CD4-positive, alpha-beta T cell (primary cell): ENCODE measurements around the gene RUNX2. TPM values are rescaled to one million over a fixed set of nuclear protein-coding genes. Genes with fewer than 3 reads are reported as not detected.
A peak's percentile ranks its signal among the peaks of the same experiment; 100 is the strongest.

ENCODE experiments used
- ATAC-seq: fragments of 200-7000 bp; cut with Tn5 transposase; one replicate; pipeline ENCODE4 v1.10.0; 2022; ENCODE audit warnings: mild to moderate bottlenecking; ENCODE audit not compliant: poor library complexity
- CTCF ChIA-PET: fragments of 350-600 bp; sonication (Branson Sonifier 250); formaldehyde crosslinking; loops from one replicate; lab custom pipeline; 2021; ENCODE audit warnings: antibody characterized with exemption, inconsistent platforms; lab: Charles Lee
- POLR2A ChIA-PET: fragments of 350-600 bp; sonication (Branson Sonifier 250); formaldehyde crosslinking; loops from one replicate; lab custom pipeline; 2021; ENCODE audit warnings: antibody characterized with exemption, inconsistent platforms; lab: Charles Lee
- DNase-seq, 14 experiments: peaks; one replicate each; pipeline ENCODE4 v3.0.0-alpha.2; 2013 to 2020; ENCODE audit warnings: mixed read lengths in 2 of 14
- H3K27ac ChIP-seq, 2 donors: one replicate each; pipeline versions ENCODE4 v1.5.1 to v1.7.0; 2013; ENCODE audit warnings: low read length in 2 of 2, low read depth in 1 of 2, mild to moderate bottlenecking in 1 of 2
- H3K27me3 ChIP-seq, 2 experiments: 1 replicate in 1 of 2; 2 replicates in 1 of 2; pipeline versions ENCODE4 v1.6.1 to v1.7.0; 2013; ENCODE audit warnings: low read length in 2 of 2, control low read depth in 1 of 2, mild to moderate bottlenecking in 1 of 2, moderate library complexity in 1 of 2; ENCODE audit not compliant: insufficient read depth in 2 of 2, control insufficient read depth in 1 of 2
- H3K36me3 ChIP-seq: one replicate; pipeline ENCODE4 v1.6.1; 2013; ENCODE audit warnings: low read length, control low read depth; ENCODE audit not compliant: insufficient read depth
- H3K4me1 ChIP-seq: one replicate; pipeline ENCODE4 v1.6.1; 2013; ENCODE audit warnings: low read length, control low read depth; ENCODE audit not compliant: insufficient read depth
- H3K4me3 ChIP-seq: one replicate; pipeline ENCODE4 v1.5.1; 2013; ENCODE audit warnings: mild to moderate bottlenecking, low read length, moderate library complexity
- H3K9me3 ChIP-seq, 2 experiments: 1 replicate in 1 of 2; 2 replicates in 1 of 2; pipeline versions ENCODE4 v1.6.1 to v1.7.0; 2013; ENCODE audit warnings: low read length in 2 of 2, mild to moderate bottlenecking in 2 of 2, control low read depth in 1 of 2, moderate library complexity in 1 of 2; ENCODE audit not compliant: control insufficient read depth in 1 of 2, insufficient read depth in 1 of 2
- H3K27ac Mint-ChIP-seq: one replicate; pipeline ENCODE4 v1.8.0; 2020; ENCODE audit warnings: mixed read lengths
- H3K27me3 Mint-ChIP-seq: one replicate; pipeline ENCODE4 v1.8.0; 2021; ENCODE audit warnings: mixed read lengths
- H3K36me3 Mint-ChIP-seq: one replicate; pipeline ENCODE4 v1.8.0; 2021; ENCODE audit warnings: low read depth, mixed read lengths
- H3K4me1 Mint-ChIP-seq: one replicate; pipeline ENCODE4 v1.8.0; 2021; ENCODE audit warnings: low read depth, mixed read lengths
- H3K4me3 Mint-ChIP-seq: one replicate; pipeline ENCODE4 v1.8.0; 2020; ENCODE audit warnings: mild to moderate bottlenecking, mixed read lengths
- H3K9me3 Mint-ChIP-seq: one replicate; pipeline ENCODE4 v1.8.0; 2020; ENCODE audit warnings: mixed read lengths
- CTCF ChIP-seq: fragments of 200-600 bp; IDR thresholded peaks from one replicate; pipeline ENCODE4 v1.8.0; 2022; ENCODE audit warnings: antibody characterized with exemption, mild to moderate bottlenecking
- intact Hi-C, 2 experiments: fragments of 100-400 bp; cut with DNase I in 1 of 2; cut with micrococcal nuclease in 1 of 2; formaldehyde crosslinking; loops; one replicate each; pipeline versions ENCODE4 v1.15.1 to v1.9.0; 2023 to 2025; cut with DNase I, micrococcal nuclease
- total RNA-seq, 174 experiments: library from RNA in 2 of 174; stranded (reverse) in 2 of 174; gene quantifications; one replicate each; pipeline ENCODE4 v1.2.3 and lab custom pipeline; 2021 to 2026

The RUNX2 gene
- total RNA-seq, 2 experiments from 2014 or later, result 17.5 to 18.0 TPM

GRCh38 chr6:45658958-45659357 lies 330.8 kb downstream of the RUNX2 start:
- ChIA-PET POLR2A (interaction anchor here (0.7 kb wide), 1 partner anchor 238 kb away, joined by 3 read pairs; no protein-coding TSS in a partner anchor), CTCF (no interaction called here)
- H3K27ac ChIP-seq, result no peak overlapping the region
- Mint-ChIP-seq H3K36me3 (no peaks in the 10 kb centered on the region), H3K4me3 (no peak overlapping the region), H3K9me3 (no peaks in the 10 kb centered on the region), H3K27me3 (peaks cover 9% of the 10 kb centered on the region), H3K4me1 (peaks cover 27% of the 10 kb centered on the region), H3K27ac (peak overlapping the region; percentile 15)
- intact Hi-C loops, result no loop called here
- peaks cover 13% of the 10 kb centered on the region for H3K4me1 ChIP-seq
- H3K4me3 ChIP-seq, result no peak overlapping the region
- peaks cover 0 to 2% of the 10 kb centered on the region in 2 experiments for H3K27me3 ChIP-seq
- H3K36me3 ChIP-seq, result no peaks in the 10 kb centered on the region
- peaks cover 0 to 6% of the 10 kb centered on the region in 2 experiments for H3K9me3 ChIP-seq
- no peak for TF ChIP-seq CTCF
- ATAC-seq, result peak; percentile 45
- DNase-seq, result peak in 2 of 14 experiments; percentile 20 to 21

- intact Hi-C loops, result no loop called here
- Mint-ChIP-seq H3K4me1 (peaks cover 50% of the 10 kb centered on the region), H3K4me3 (no peak overlapping the region)
Observed at GRCh38 chr6:45661661-45662060, 333.5 kb downstream of the RUNX2 start.

DNA sequence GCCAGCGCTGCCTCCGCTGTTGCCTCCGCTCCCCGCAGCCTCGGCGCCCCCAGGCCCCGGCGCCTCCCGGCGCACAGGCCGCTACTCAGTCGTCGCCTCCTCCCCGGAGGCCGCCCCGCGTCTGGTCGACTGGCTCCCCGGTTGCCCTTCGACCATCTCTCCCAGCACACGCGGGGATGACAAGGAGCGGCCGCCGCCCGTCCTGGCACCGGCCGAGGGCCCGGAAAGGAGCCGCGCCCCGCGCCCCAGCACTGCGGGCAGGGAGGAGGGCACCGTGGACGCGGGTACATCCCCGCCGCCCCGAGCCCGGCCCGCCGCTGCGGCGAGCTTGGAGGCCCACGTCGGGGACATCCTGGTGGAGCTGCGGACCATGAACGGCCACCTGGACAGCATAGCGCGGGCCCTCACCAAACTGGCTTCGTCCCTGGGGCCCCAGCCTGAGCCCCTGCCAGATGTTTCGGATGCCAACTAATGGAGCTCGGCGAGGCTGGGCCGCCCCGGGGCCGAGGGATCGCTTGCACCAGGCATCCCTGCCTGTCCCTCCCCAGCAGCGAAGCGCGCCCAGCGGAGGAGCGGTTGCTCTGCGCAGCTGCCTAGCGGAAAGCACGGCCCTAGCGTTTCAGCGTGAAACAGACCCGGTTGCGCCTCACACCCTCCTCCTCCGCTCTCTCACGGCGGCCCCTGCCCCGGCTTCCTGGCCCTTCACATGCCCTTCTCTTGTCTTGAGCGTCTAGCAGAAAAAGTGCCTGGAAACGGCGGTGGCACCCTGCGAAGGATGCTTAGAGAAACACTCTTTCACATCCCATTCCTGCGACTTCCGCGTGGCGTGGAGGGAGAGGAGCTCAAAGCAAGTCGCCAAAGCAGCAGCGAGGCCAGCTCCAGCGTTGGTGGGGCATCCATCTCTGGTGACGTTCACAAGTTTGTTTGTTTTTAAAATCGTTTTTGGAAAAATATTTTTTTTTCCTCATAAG lies 335.4 kb downstream of the RUNX2 start:
- Mint-ChIP-seq H3K4me3 (peak overlapping the region; percentile 58), H3K9me3 (no peaks in the 10 kb centered on the region), H3K4me1 (peaks cover 42% of the 10 kb centered on the region), H3K27ac (no peak overlapping the region), H3K27me3 (peaks cover 20% of the 10 kb centered on the region), H3K36me3 (no peaks in the 10 kb centered on the region)
- no peak for TF ChIP-seq CTCF
- Histone ChIP-seq H3K27me3 (peaks cover 2 to 3% of the 10 kb centered on the region in 2 experiments), H3K4me1 (peaks cover 29% of the 10 kb centered on the region), H3K27ac (no peak overlapping the region), H3K36me3 (no peaks in the 10 kb centered on the region), H3K4me3 (peak overlapping the region; percentile 47), H3K9me3 (peaks cover 0 to 7% of the 10 kb centered on the region in 2 experiments)
- intact Hi-C loops, result no loop called here
- ATAC-seq (peak; percentile 78), DNase-seq (peak; percentile 17 to 62 (median 41))
- ChIA-PET CTCF (no interaction called here), POLR2A (interaction anchor here (0.9 to 1.2 kb wide), 7 partner anchors 11 to 242 kb away, joined by 3 to 4 read pairs (median 3); no protein-coding TSS in a partner anchor)

More at GRCh38 chr6:45661661-45662060, 333.5 kb downstream of the RUNX2 start:
- ChIA-PET POLR2A (no interaction called here), CTCF (no interaction called here)
- Mint-ChIP-seq H3K27ac (no peak overlapping the region), H3K9me3 (no peaks in the 10 kb centered on the region), H3K36me3 (no peaks in the 10 kb centered on the region), H3K27me3 (peaks cover 20% of the 10 kb centered on the region)
- Histone ChIP-seq H3K4me3 (no peak overlapping the region), H3K9me3 (peaks cover 0 to 7% of the 10 kb centered on the region in 2 experiments), H3K4me1 (peaks cover 28% of the 10 kb centered on the region), H3K27me3 (peaks cover 2 to 3% of the 10 kb centered on the region in 2 experiments), H3K27ac (no peak overlapping the region), H3K36me3 (no peaks in the 10 kb centered on the region)
- TF ChIP-seq CTCF, result no peak
- no peak for DNase-seq
- no peak for ATAC-seq
